Mammary epithelial cell (primary cell): Measurements from ENCODE around the gene HIPK3.

ENCODE experiments used
- EZH2 ChIP-seq: IDR thresholded peaks from 2 replicates; pipeline ENCODE4 v1.6.1; 2012; ENCODE audit warnings: low read length, inconsistent platforms, borderline replicate concordance
- TF ChIP-seq, protein P1 (sequence below), 2 donors: IDR thresholded peaks in 1 of 2; conservative IDR thresholded peaks in 1 of 2; 2 replicates each; pipeline ENCODE4 v1.5.1; 2011 to 2012; ENCODE audit warnings: inconsistent platforms in 2 of 2, low read length in 2 of 2, mild to moderate bottlenecking in 2 of 2, control low read depth in 1 of 2, low read depth in 1 of 2; ENCODE audit not compliant: insufficient read depth in 1 of 2; ENCODE audit errors: extremely low read depth in 1 of 2

DNA sequence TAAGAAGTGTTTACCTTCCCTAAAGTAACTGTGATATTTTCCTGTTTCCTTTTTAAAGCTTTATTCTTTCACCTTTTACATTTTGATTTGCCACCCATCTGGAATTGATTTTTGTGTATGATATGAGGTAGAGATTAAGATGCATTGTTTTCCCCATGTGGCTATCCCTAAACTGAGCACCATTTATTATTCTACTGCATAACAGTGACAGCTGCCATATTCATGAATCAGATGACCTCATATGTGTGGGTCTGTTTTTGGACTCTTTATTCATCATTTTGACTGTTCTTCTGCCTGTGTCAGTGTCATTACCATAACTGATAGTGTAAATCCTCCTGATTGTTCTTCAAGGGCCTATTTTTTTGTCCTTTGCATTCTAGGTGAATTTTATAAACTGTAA, 50.8 kb downstream of the HIPK3 start:
- no peak for TF ChIP-seq EZH2
- TF ChIP-seq, protein P1, sequence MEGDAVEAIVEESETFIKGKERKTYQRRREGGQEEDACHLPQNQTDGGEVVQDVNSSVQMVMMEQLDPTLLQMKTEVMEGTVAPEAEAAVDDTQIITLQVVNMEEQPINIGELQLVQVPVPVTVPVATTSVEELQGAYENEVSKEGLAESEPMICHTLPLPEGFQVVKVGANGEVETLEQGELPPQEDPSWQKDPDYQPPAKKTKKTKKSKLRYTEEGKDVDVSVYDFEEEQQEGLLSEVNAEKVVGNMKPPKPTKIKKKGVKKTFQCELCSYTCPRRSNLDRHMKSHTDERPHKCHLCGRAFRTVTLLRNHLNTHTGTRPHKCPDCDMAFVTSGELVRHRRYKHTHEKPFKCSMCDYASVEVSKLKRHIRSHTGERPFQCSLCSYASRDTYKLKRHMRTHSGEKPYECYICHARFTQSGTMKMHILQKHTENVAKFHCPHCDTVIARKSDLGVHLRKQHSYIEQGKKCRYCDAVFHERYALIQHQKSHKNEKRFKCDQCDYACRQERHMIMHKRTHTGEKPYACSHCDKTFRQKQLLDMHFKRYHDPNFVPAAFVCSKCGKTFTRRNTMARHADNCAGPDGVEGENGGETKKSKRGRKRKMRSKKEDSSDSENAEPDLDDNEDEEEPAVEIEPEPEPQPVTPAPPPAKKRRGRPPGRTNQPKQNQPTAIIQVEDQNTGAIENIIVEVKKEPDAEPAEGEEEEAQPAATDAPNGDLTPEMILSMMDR (conservative IDR thresholded peaks at IDR 0.05 in 1 of 2, IDR thresholded peaks at IDR 0.05 in 1 of 2; ENCODE audit: extremely low read depth in 1 of 2, insufficient read depth in 1 of 2, low read depth in 1 of 2, low read length in 2 of 2), result no peak
